ENCODE data around the gene TCP11L1.

DNA sequence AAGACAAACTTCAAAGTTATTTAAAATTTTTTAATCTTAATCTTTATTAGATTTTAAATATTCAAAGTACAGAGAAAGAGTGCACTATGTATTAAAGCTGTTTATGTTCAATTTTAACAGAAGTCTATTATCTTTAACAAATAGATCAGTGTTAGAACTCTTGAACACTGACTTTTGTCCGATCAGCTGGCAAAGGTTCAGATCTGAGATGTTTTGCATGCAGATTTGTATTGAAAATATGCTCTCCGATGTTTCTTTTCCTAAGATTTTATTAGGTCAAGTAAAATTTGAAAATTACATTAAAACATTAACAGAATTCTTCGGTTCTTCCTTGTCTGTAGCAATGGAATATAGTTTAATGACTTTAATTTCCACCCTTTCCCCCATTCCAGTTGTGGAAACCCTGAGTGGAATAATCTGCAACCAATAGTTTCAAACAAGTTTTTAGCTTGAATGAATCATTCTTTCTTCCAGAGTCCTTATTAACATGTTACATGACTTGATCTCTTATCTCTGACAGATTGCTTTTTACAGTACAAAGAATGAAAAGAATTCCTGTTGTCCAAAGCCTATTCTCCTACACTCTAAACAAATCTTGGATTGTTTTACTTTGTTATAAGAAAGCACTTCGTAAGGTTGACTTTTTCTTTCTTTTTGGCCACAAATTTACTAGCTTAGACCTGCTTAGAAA lies 11.4 kb upstream of the TCP11L1 start:
- TF ChIP-seq EP300 (IDR thresholded peaks at IDR 0.05; ENCODE audit: borderline replicate concordance) (no peak), RAD21 (IDR thresholded peaks at IDR 0.05; ENCODE audit: low read depth) (no peak)
